Fibroblast of skin of abdomen (primary cell): ENCODE measurements around the gene PFKFB3. TPM values are rescaled to one million over a fixed set of nuclear protein-coding genes. Genes with fewer than 3 reads are reported as not detected.
"Not testable (repeated sequence)": the region's sequence is repeated elsewhere in the genome, so short reads cannot be mapped to it uniquely, and the experiment has no call there.

Source experiments
- DNase-seq: peaks from one replicate; pipeline ENCODE4 v3.0.0-alpha.2; 2013
- polyA plus RNA-seq, 2 experiments: library from polyadenylated mRNA; unstranded; fragments of 120-200 nt; gene quantifications; one replicate each; pipeline ENCODE4 v1.2.1, GENCODE V29; 2013; ENCODE audit not compliant: insufficient read length in 2 of 2

PFKFB3 gene
- 29.1 TPM for polyA plus RNA-seq (2013, experiment 1 of 2; ENCODE audit: insufficient read length)
- 30.5 TPM for polyA plus RNA-seq (2013, experiment 2 of 2; ENCODE audit: insufficient read length)

GRCh38 chr10:6202684-6203330 is at the start of gene PFKFB3:
TSS of gene PFKFB3 (plus strand) at chr10:6202932. CDS start at chr10:6203261, 329 bp downstream.
- DNase-seq, result peak; percentile 96

GRCh38 chr10:6153845-6154244 is 48.9 kb upstream of the PFKFB3 start:
- DNase-seq, result no peak

- DNase-seq, result no peak
Measured at GRCh38 chr10:6154566-6154965, 48.2 kb upstream of the PFKFB3 start.

GRCh38 chr10:6158276-6158675 is 44.5 kb upstream of the PFKFB3 start:
- no peak for DNase-seq

- no peak for DNase-seq
Measured at GRCh38 chr10:6161921-6162320, 40.8 kb upstream of the PFKFB3 start.

- DNase-seq, result no peak
Measured at GRCh38 chr10:6162589-6163356, 40.0 kb upstream of the PFKFB3 start.

- peak; percentile 85 for DNase-seq
Measured at GRCh38 chr10:6163364-6164270, 39.1 kb upstream of the PFKFB3 start.

- no peak for DNase-seq
Measured at GRCh38 chr10:6164271-6165095, 38.2 kb upstream of the PFKFB3 start.

- no peak for DNase-seq
Measured at GRCh38 chr10:6165221-6165725, 37.5 kb upstream of the PFKFB3 start.

GRCh38 chr10:6165933-6166332 is 36.8 kb upstream of the PFKFB3 start:
- DNase-seq, result not testable (repeated sequence)

GRCh38 chr10:6167456-6167855 is 35.3 kb upstream of the PFKFB3 start:
- DNase-seq, result no peak

GRCh38 chr10:6168084-6168483 is 34.6 kb upstream of the PFKFB3 start:
- no peak for DNase-seq

- DNase-seq, result no peak
Measured at GRCh38 chr10:6170638-6171037, 32.1 kb upstream of the PFKFB3 start.

- peak; percentile 94 for DNase-seq
Measured at GRCh38 chr10:6171881-6172695, 30.6 kb upstream of the PFKFB3 start.

GRCh38 chr10:6173203-6173602 is 29.5 kb upstream of the PFKFB3 start:
- DNase-seq, result no peak

- DNase-seq, result no peak
Measured at GRCh38 chr10:6174201-6174874, 28.4 kb upstream of the PFKFB3 start.

- DNase-seq, result no peak
Measured at GRCh38 chr10:6175329-6176055, 27.2 kb upstream of the PFKFB3 start.

- no peak for DNase-seq
Measured at GRCh38 chr10:6176691-6177231, 26.0 kb upstream of the PFKFB3 start.

GRCh38 chr10:6177880-6178281 is 24.9 kb upstream of the PFKFB3 start:
- no peak for DNase-seq
